Hypothalamus (tissue), 51 donors: ENCODE data around the gene SNAP29.
"Not testable (repeated sequence)": the region's sequence is repeated elsewhere in the genome, so short reads cannot be mapped to it uniquely, and the experiment has no call there.

Experiments
- DNase-seq, 51 donors: peaks; one replicate each; lab custom pipeline; 2025; lab: John Stamatoyannopoulos, UW

SNAP29 gene

DNA sequence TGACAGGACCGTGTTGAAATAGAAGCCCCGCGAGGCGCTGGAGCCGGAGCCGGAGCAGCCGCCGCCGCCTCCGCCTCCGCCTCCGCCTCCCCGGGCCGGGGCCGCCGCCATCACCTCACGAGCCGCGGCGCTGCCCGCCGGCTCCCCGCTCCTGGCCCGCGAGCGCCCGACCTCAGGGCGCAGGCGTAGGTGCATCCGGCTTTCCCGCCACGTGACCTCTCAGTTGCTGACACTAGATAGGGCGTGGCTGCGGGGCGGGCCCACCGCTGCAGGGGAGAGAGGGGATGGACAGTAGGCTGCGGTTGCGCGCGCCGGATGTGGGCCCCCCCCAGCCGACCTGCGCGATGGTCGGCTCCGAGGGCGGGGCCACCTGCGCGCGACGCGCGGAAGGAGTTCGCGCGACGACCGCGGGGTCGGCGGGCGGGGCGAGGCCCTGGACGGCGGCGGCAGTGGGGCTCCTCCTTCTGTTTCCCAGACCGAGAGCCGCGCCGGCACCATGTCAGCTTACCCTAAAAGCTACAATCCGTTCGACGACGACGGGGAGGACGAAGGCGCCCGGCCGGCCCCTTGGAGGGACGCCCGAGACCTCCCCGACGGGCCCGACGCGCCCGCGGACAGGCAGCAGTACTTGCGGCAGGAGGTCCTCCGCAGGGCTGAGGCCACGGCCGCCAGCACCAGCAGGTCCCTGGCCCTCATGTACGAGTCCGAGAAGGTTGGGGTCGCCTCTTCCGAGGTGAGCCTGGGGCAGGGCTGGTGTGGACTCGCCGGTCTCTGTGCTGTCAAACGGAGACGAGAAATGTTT, at the start of gene SNAP29, which contains the start of gene PI4KA:
SNAP29 (plus strand) TSS at position 393 of the 802 bp plus-strand sequence; CDS start at position 497, 104 bp downstream.
PI4KA (minus strand) TSS at position 197 of the 802 bp plus-strand sequence; CDS start at position 111, 86 bp downstream.
- peak; percentile 55 to 98 (median 95) for DNase-seq

GRCh38 chr22:20809538-20810185, 49.1 kb upstream of the SNAP29 start:
- DNase-seq, result no peak

GRCh38 chr22:20810645-20811044, 48.2 kb upstream of the SNAP29 start:
- no peak for DNase-seq

- no peak for DNase-seq
Observed at GRCh38 chr22:20811171-20811570, 47.6 kb upstream of the SNAP29 start.

- no peak for DNase-seq
Observed at GRCh38 chr22:20811971-20812660, 46.7 kb upstream of the SNAP29 start.

- DNase-seq, result no peak
Observed at GRCh38 chr22:20813056-20813455, 45.8 kb upstream of the SNAP29 start.

DNA sequence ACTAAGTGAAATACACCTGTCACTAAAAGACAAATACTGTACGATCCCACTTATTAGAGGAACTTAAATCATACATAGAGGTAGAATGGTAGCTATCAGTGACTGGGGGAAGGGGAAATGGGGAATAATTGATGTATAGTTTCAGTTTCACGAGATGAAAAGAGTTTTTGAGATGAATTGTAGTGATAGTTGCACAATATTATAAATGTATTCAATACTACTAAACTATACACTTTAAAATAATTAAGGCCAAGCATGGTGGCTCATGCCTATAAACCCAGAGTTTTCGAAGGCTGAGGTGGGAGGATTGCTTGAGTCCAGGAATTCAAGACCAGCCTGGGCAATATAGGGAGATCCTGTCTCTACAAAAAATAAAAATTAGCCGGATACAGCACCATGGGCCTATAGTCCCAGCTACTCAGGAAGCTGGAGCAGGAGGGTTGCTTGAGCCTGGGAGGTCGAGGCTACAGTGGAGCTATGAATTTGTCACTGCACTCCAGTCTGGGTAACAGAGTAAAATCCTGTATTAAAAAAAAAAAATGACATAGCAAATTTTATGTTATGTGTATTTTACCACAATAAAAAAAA, 44.5 kb upstream of the SNAP29 start:
- DNase-seq, result no peak

DNA sequence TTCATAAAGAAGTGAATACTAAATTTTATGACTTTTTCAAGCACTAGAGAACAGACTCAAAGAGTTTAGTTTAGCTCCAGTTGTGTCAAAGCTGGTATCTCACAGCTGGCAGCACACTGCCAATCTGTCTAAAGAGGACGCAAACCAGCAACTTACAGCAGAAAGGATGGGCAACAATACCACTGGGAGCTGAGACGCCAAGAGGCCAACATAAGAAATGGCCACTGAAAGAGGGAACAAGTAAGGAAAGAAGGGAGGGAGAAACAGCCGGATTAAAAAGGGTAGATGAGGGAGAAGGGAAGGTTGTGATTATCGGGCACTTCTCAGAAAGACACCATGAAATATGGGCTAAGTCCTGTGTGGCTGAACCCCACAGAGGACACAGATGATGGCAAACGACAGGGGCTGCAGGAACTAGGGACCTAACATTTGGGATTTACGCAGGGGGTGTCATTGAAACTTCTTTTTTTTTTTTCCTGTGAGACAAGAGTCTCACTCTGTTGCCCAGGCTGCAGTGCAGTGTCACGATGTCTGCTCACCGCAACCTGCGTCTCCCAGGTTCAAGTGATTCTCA, 43.2 kb upstream of the SNAP29 start:
- no peak for DNase-seq

- DNase-seq, result peak in 1 of 51 donors; percentile 61
Observed at GRCh38 chr22:20816559-20816958, 42.2 kb upstream of the SNAP29 start.

DNA sequence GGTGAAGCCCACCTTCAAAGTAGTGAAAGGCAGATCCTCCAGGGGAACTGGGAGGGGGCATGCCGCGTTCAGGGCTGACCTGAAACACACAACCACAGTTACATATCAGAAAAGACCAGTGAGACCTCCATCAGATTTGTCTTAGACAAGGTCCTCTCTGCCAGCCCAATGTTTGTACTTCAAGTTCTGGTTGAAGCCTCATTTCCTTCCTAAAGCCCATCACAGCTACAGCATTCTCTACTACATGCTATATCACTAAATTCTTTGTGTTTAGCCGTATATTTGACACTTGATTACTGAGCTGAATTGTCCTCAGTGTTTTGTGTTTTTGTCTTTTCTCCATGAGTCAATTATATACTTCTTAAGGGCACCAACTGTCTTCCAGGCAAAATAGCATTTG, 40.3 kb upstream of the SNAP29 start:
- no peak for DNase-seq

- DNase-seq, result no peak
Observed at GRCh38 chr22:20819471-20819870, 39.3 kb upstream of the SNAP29 start.

- not testable (repeated sequence) for DNase-seq
Observed at GRCh38 chr22:20821717-20822239, 37.0 kb upstream of the SNAP29 start.

DNA sequence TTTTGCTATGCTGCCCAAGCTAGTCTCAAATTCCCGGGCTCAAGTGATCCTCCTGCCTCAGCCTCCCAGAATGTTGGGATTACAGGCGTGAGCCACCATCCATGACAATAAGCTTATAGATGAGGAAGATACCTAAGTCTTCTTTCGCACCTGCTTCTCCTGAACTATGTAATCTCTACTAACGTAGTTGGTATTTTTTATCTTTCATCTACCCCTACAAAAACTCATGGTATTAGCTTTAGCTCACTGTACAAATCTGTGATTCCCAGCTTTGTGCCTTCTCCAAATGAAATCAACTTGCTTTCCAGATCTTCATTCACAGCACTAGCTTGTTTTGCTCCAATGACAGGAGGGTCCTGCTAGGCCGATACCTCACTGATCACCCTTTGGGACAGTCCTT, 36.6 kb upstream of the SNAP29 start:
- DNase-seq, result no peak

GRCh38 chr22:20823264-20823663, 35.5 kb upstream of the SNAP29 start:
- DNase-seq, result no peak

GRCh38 chr22:20825216-20825615, 33.6 kb upstream of the SNAP29 start:
- DNase-seq, result not testable (repeated sequence)

DNA sequence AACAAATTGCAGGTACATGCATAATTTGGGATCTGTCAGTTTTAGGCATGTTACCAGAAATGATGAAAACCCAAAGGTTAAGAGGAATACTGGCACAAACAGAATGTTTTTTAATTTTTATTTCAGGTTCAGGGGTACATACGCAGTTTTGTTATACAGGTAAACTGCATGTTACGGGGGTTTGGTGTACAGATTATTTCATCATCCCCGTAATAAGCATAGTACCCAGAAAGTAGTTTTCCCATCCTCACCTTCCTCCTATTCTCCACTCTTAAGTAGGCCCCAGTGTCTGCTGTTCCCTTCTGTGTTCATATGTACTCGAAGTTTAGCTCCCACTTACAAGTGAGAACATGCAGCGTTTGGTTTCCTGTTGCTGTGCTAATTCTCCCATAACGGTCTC, 33.2 kb upstream of the SNAP29 start:
- DNase-seq, result no peak

DNA sequence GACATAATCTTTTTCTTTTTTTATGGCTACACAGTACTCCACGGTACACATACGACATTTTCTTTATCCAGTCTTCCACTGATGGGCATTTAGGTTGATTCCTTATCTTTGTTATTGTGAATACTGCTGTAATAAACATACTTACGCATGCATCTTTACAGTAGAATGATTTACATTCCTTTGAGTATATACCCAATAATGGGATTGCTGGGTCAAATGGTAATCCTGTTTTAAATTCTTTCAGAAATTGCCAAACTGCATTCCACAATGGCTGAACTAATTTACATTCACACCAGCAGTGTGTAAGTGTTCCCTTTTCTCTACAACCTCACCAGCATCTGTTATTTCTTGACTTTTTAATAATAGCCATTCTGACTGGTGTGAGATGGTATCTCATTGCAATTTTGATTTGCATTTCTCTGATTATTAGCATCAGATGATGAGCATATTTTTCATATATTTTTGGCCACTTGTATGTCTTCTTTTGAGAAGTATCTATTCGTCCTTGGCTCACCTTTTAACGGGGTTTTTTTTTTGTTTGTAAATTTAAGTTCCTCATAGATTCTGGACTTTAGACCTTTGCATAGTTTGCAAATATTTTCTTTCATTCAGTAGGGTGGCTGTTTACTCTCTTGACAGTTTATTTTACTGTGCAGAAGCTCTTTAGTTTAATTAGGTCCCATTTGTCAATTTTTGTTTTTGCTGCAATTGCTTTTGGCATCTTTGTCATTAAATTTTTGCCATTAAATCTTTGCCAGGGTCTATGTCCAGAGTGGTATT, 32.2 kb upstream of the SNAP29 start:
- DNase-seq, result not testable (repeated sequence)

- no peak for DNase-seq
Observed at GRCh38 chr22:20829491-20830134, 29.2 kb upstream of the SNAP29 start.

GRCh38 chr22:20833225-20833665, 25.6 kb upstream of the SNAP29 start:
- no peak for DNase-seq
